GM12878 (cell line): ENCODE data around the gene ZNF618. TPM values are rescaled to one million over a fixed set of nuclear protein-coding genes. Genes with fewer than 3 reads are reported as not detected.

Experiments used
- EED ChIP-seq: sonication (generic); IDR thresholded peaks from 2 replicates; pipeline ENCODE4 v1.6.1; 2016; ENCODE audit warnings: antibody characterized with exemption, low read depth
- EP300 ChIP-seq, 2 experiments: fragments of 150-350 bp in 1 of 2; IDR thresholded peaks; 2 replicates each; pipeline ENCODE4 v1.6.1; 2011 to 2012; ENCODE audit warnings: low read depth in 2 of 2, low read length in 2 of 2, borderline replicate concordance in 1 of 2, improper control_type of control experiment in 1 of 2, inconsistent platforms in 1 of 2; ENCODE audit not compliant: control insufficient read depth in 1 of 2
- JUND ChIP-seq: IDR thresholded peaks from 2 replicates; pipeline ENCODE4 v1.6.1; 2012; ENCODE audit warnings: low read depth, mild to moderate bottlenecking, low read length, improper control_type of control experiment, moderate library complexity
- RFX5 ChIP-seq: IDR thresholded peaks from 2 replicates; pipeline ENCODE4 v1.6.1; 2011; ENCODE audit warnings: low read depth, low read length, improper control_type of control experiment
- SMARCA5 ChIP-seq: fragments of 450-650 bp; IDR thresholded peaks from 2 replicates; pipeline ENCODE4 v1.6.1; 2017; ENCODE audit warnings: mild to moderate bottlenecking
- STAT1 ChIP-seq: fragments of 450-650 bp; conservative IDR thresholded peaks from 2 replicates; pipeline ENCODE4 v1.6.1; 2014; ENCODE audit warnings: antibody characterized with exemption, mild to moderate bottlenecking
- polyA plus RNA-seq, 11 experiments: library from polyadenylated mRNA; depleted of rRNA in 4 of 11; unstranded in 6 of 11; stranded (reverse) in 5 of 11; fragments of >200 nt; fragmentation: Nextera tagmentation in 4 of 11; fragmentation: Illumina TruSeq in 1 of 11; extraction: Ambion mirVana in 4 of 11; extraction: Trizol in 1 of 11; gene quantifications; 1 replicate in 1 of 11; 2 replicates in 10 of 11; pipeline versions ENCODE4 v1.2.1 to v1.2.3, GENCODE V29; 2011 to 2016; ENCODE audit warnings: inconsistent platforms in 2 of 11, missing spikeins in 2 of 11, low read depth in 1 of 11
- total RNA-seq, 4 experiments: library from RNA; depleted of rRNA in 3 of 4; stranded (reverse); fragments of >200 nt in 3 of 4; fragmentation: Illumina TruSeq in 1 of 4; extraction: Trizol in 1 of 4; gene quantifications; 2 replicates each; pipeline versions ENCODE4 v1.2.1 to v1.2.3, GENCODE V29; 2013 to 2021
- TF ChIP-seq, protein P1 (sequence below): IDR thresholded peaks from 2 replicates; pipeline ENCODE4 v1.6.1; 2011; ENCODE audit warnings: borderline replicate concordance, low read depth, mild to moderate bottlenecking, moderate library complexity, low read length; ENCODE audit not compliant: insufficient read depth, poor library complexity, severe bottlenecking
- TF ChIP-seq, protein P2 (sequence below): fragments of 150-350 bp; IDR thresholded peaks from 2 replicates; pipeline ENCODE4 v1.6.1; 2016; ENCODE audit warnings: low read depth, low read length
- TF ChIP-seq, protein P3 (sequence below): fragments of 450-650 bp; IDR thresholded peaks from 2 replicates; pipeline ENCODE4 v1.6.1; 2017; ENCODE audit warnings: mild to moderate bottlenecking, low read depth, inconsistent platforms; ENCODE audit not compliant: poor library complexity, severe bottlenecking

The ZNF618 gene
- total and polyA plus RNA-seq, 10 of the 15 experiments (the other 5 are each of a cell fraction or from before 2014, with no cell fraction given): 0.01 to 0.24 (median 0.06) TPM; not detected in 2

DNA sequence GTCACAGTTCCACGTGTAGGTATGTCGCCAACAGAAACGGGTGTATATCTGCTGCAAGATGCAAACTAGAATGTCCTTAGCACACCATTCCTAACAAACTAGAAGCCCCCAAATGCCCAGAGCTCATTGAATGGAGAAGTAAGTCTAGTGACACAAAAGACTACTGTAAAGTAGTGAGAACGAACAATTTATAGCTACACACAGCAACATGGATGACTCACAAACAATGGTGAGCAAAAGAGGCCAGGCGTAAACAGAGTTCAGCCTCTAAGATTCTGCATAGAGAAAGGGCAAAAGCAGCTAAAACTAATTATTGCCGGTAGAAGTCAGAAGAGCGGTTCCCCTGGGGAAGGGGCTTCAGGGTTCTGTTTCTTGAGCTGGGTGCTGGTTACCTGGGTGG, 127.2 kb downstream of the ZNF618 start (continued):
- TF ChIP-seq, protein P1, sequence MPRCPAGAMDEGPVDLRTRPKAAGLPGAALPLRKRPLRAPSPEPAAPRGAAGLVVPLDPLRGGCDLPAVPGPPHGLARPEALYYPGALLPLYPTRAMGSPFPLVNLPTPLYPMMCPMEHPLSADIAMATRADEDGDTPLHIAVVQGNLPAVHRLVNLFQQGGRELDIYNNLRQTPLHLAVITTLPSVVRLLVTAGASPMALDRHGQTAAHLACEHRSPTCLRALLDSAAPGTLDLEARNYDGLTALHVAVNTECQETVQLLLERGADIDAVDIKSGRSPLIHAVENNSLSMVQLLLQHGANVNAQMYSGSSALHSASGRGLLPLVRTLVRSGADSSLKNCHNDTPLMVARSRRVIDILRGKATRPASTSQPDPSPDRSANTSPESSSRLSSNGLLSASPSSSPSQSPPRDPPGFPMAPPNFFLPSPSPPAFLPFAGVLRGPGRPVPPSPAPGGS: no peak
- no peak for TF ChIP-seq STAT1
- TF ChIP-seq SMARCA5: no peak
- TF ChIP-seq, protein P2, sequence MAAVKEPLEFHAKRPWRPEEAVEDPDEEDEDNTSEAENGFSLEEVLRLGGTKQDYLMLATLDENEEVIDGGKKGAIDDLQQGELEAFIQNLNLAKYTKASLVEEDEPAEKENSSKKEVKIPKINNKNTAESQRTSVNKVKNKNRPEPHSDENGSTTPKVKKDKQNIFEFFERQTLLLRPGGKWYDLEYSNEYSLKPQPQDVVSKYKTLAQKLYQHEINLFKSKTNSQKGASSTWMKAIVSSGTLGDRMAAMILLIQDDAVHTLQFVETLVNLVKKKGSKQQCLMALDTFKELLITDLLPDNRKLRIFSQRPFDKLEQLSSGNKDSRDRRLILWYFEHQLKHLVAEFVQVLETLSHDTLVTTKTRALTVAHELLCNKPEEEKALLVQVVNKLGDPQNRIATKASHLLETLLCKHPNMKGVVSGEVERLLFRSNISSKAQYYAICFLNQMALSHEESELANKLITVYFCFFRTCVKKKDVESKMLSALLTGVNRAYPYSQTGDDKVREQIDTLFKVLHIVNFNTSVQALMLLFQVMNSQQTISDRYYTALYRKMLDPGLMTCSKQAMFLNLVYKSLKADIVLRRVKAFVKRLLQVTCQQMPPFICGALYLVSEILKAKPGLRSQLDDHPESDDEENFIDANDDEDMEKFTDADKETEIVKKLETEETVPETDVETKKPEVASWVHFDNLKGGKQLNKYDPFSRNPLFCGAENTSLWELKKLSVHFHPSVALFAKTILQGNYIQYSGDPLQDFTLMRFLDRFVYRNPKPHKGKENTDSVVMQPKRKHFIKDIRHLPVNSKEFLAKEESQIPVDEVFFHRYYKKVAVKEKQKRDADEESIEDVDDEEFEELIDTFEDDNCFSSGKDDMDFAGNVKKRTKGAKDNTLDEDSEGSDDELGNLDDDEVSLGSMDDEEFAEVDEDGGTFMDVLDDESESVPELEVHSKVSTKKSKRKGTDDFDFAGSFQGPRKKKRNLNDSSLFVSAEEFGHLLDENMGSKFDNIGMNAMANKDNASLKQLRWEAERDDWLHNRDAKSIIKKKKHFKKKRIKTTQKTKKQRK: no peak
- TF ChIP-seq, protein P3, sequence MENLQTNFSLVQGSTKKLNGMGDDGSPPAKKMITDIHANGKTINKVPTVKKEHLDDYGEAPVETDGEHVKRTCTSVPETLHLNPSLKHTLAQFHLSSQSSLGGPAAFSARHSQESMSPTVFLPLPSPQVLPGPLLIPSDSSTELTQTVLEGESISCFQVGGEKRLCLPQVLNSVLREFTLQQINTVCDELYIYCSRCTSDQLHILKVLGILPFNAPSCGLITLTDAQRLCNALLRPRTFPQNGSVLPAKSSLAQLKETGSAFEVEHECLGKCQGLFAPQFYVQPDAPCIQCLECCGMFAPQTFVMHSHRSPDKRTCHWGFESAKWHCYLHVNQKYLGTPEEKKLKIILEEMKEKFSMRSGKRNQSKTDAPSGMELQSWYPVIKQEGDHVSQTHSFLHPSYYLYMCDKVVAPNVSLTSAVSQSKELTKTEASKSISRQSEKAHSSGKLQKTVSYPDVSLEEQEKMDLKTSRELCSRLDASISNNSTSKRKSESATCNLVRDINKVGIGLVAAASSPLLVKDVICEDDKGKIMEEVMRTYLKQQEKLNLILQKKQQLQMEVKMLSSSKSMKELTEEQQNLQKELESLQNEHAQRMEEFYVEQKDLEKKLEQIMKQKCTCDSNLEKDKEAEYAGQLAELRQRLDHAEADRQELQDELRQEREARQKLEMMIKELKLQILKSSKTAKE: no peak
- no peak for TF ChIP-seq RFX5
- no peak for TF ChIP-seq JUND
- no peak for TF ChIP-seq EP300 (IDR thresholded peaks at IDR 0.05; ENCODE audit: borderline replicate concordance in 1 of 2, control insufficient read depth in 1 of 2, low read depth in 2 of 2, low read length in 2 of 2)
- TF ChIP-seq EED: no peak
